Liver (tissue), 9 donors: ENCODE results near the gene SEBOX. TPM values are rescaled to one million over a fixed set of nuclear protein-coding genes. Genes with fewer than 3 reads are reported as not detected.

Source experiments
- DNase-seq: peaks from one replicate; pipeline ENCODE4 v3.0.0-alpha.2; 2017; ENCODE audit warnings: low spot score
- H3K27ac ChIP-seq, 2 donors: one replicate each; pipeline ENCODE4 v1.7.0; 2013; ENCODE audit warnings: inconsistent platforms in 2 of 2, low read length in 2 of 2, control low read depth in 1 of 2, low read depth in 1 of 2, mild to moderate bottlenecking in 1 of 2
- H3K27me3 ChIP-seq, 4 donors: one replicate each; pipeline versions ENCODE4 v1.6.1 to v1.7.0; 2013; ENCODE audit warnings: low read length in 3 of 4, inconsistent platforms in 1 of 4, mild to moderate bottlenecking in 1 of 4, moderate library complexity in 1 of 4; ENCODE audit not compliant: control insufficient read depth in 4 of 4, insufficient read depth in 4 of 4
- H3K36me3 ChIP-seq, 4 donors: one replicate each; pipeline versions ENCODE4 v1.6.1 to v1.7.0; 2013; ENCODE audit warnings: low read length in 3 of 4, mild to moderate bottlenecking in 3 of 4, low read depth in 1 of 4, moderate library complexity in 1 of 4; ENCODE audit not compliant: control insufficient read depth in 4 of 4, insufficient read depth in 3 of 4
- H3K4me1 ChIP-seq, 4 donors: one replicate each; pipeline versions ENCODE4 v1.6.1 to v1.7.0; 2013; ENCODE audit warnings: low read length in 3 of 4, mild to moderate bottlenecking in 3 of 4, moderate library complexity in 1 of 4; ENCODE audit not compliant: control insufficient read depth in 4 of 4, insufficient read depth in 4 of 4
- H3K4me3 ChIP-seq, 3 donors: one replicate each; pipeline versions ENCODE4 v1.6.1 to v1.7.0; 2013; ENCODE audit warnings: low read length in 3 of 3, control low read depth in 1 of 3, low read depth in 1 of 3, mild to moderate bottlenecking in 1 of 3
- H3K9ac ChIP-seq, 2 donors: one replicate each; pipeline ENCODE4 v1.7.0; 2013; ENCODE audit warnings: low read length in 2 of 2, mild to moderate bottlenecking in 2 of 2, moderate library complexity in 2 of 2, control low read depth in 1 of 2, low read depth in 1 of 2
- H3K9me3 ChIP-seq, 4 donors: one replicate each; pipeline versions ENCODE4 v1.6.1 to v1.7.0; 2013; ENCODE audit warnings: low read length in 3 of 4; ENCODE audit not compliant: control insufficient read depth in 4 of 4
- CTCF ChIP-seq: fragments of 150-350 bp; IDR thresholded peaks from 2 replicates; pipeline ENCODE4 v1.5.1; 2017; ENCODE audit warnings: improper control_type of control experiment, low read depth, low read length; ENCODE audit not compliant: missing input control
- EGR1 ChIP-seq, 2 donors: IDR thresholded peaks; 2 replicates each; pipeline ENCODE4 v1.6.1; 2016 to 2018; ENCODE audit warnings: antibody characterized with exemption in 2 of 2, low read depth in 2 of 2
- FOXA1 ChIP-seq: IDR thresholded peaks from 2 replicates; pipeline ENCODE4 v1.6.1; 2016; ENCODE audit warnings: antibody characterized with exemption
- FOXA2 ChIP-seq: IDR thresholded peaks from 2 replicates; pipeline ENCODE4 v1.6.1; 2016; ENCODE audit warnings: antibody characterized with exemption
- GABPA ChIP-seq, 2 donors: IDR thresholded peaks in 1 of 2; conservative IDR thresholded peaks in 1 of 2; 2 replicates each; pipeline ENCODE4 v1.6.1; 2016; ENCODE audit warnings: antibody characterized with exemption in 2 of 2, mild to moderate bottlenecking in 1 of 2, moderate library complexity in 1 of 2
- HNF4A ChIP-seq, 2 donors: conservative IDR thresholded peaks; 2 replicates each; pipeline ENCODE4 v1.6.1; 2016; ENCODE audit warnings: antibody characterized with exemption in 2 of 2, mild to moderate bottlenecking in 2 of 2
- HNF4G ChIP-seq: IDR thresholded peaks from 2 replicates; pipeline ENCODE4 v1.6.1; 2016; ENCODE audit warnings: antibody characterized with exemption
- JUND ChIP-seq, 2 donors: IDR thresholded peaks; 2 replicates each; pipeline ENCODE4 v1.6.1; 2016; ENCODE audit warnings: antibody characterized with exemption in 2 of 2
- MAX ChIP-seq: IDR thresholded peaks from 2 replicates; pipeline ENCODE4 v1.6.1; 2016; ENCODE audit warnings: antibody characterized with exemption
- NR2F2 ChIP-seq: IDR thresholded peaks from 2 replicates; pipeline ENCODE4 v1.6.1; 2016; ENCODE audit warnings: antibody characterized with exemption
- RAD21 ChIP-seq, 2 donors: IDR thresholded peaks; 2 replicates each; pipeline ENCODE4 v1.6.1; 2016; ENCODE audit warnings: antibody characterized with exemption in 2 of 2, mild to moderate bottlenecking in 2 of 2
- RXRA ChIP-seq, 2 donors: IDR thresholded peaks; 2 replicates each; pipeline ENCODE4 v1.6.1; 2017 to 2018; ENCODE audit warnings: antibody characterized with exemption in 2 of 2, mild to moderate bottlenecking in 1 of 2
- SP1 ChIP-seq: IDR thresholded peaks from 2 replicates; pipeline ENCODE4 v1.6.1; 2018; ENCODE audit warnings: antibody characterized with exemption, mild to moderate bottlenecking
- TAF1 ChIP-seq: conservative IDR thresholded peaks from 2 replicates; pipeline ENCODE4 v1.6.1; 2016; ENCODE audit warnings: antibody characterized with exemption, mild to moderate bottlenecking
- YY1 ChIP-seq: IDR thresholded peaks from 2 replicates; pipeline ENCODE4 v1.6.1; 2016; ENCODE audit warnings: antibody characterized with exemption, mild to moderate bottlenecking
- WGBS: extraction: QIAGEN DNeasy Blood & Tissue Kit; methylation state at CpG from one replicate; pipeline ENCODE4 v1.1.7; 2013; 5-methylcytosine and 5-hydroxymethylcytosine counted together
- polyA plus RNA-seq, 2 donors: library from polyadenylated mRNA; stranded (reverse) in 1 of 2; unstranded in 1 of 2; fragments of 200-250 nt in 1 of 2; fragments of >200 nt in 1 of 2; fragmentation: Nextera tagmentation in 1 of 2; extraction: Ambion mirVana in 1 of 2; gene quantifications; one replicate each; pipeline versions ENCODE4 v1.2.1 to v1.2.3, GENCODE V29; 2013 to 2015
- total RNA-seq, 2 donors: library from RNA; depleted of rRNA; stranded (reverse); fragments of >200 nt; gene quantifications; one replicate each; pipeline ENCODE4 v1.2.3, GENCODE V29; 2014
- TF ChIP-seq, protein P1 (sequence below): IDR thresholded peaks from 2 replicates; pipeline ENCODE4 v1.6.1; 2016; ENCODE audit warnings: antibody characterized with exemption, mild to moderate bottlenecking
- TF ChIP-seq, protein P2 (sequence below): IDR thresholded peaks from 2 replicates; pipeline ENCODE4 v1.6.1; 2016; ENCODE audit warnings: antibody characterized with exemption
- TF ChIP-seq, protein P3 (sequence below): IDR thresholded peaks from 2 replicates; pipeline ENCODE4 v1.6.1; 2016; ENCODE audit warnings: antibody characterized with exemption
- donor health status: healthy.
- donor health status: healthy.
- donor health status: healthy.
- donor health status: healthy.
- donor health status: healthy.

The SEBOX gene
- total and polyA plus RNA-seq, 4 donors = 0.19 to 0.59 TPM; not detected in 2

DNA sequence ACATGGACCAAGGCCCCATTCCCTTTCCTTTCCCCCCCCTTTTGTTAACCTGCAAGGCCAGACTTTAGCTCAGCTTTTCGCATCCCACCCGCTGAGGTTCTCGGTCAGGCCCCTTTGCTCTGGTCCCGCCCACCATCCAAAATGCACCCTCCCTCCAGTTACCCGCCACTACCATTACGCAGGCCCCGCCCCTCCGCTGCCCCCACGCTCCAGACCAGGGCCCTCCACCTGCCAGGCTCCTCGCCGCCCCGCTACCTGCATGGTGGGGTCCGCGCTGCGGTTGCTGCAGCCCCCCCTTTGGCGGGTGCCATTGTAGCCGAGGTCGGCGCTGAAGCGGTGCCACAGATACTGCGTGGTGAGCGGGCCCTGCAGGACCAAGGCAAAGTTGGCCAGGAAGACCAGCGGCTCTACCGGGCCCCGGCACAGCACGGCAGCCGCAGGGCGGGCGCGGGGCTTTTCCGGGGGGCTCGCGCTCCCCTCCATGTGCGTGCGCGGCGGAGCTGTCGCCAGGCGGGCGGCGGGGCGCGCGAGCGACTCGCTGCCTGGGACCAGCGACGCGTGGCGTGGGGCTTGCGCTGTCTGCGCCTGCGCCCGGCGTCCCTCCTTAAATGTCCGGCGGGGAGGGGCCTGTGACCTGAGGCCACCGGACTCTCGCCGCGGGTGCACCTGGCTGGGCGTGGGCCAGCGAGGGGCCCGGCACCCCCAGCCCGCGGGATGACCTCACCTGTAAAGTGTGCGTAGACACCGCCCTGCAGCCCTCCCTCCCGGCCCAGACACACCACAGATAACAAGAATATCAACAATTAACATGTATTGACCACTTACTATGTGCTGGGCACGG lies 40.9 kb upstream of the SEBOX start, which contains the start of gene SLC46A1:
SLC46A1 (minus strand) TSS at position 581 of the 841 bp plus-strand sequence; CDS start at position 483, 98 bp downstream.
- WGBS = 1% methylated on average over 70 of the region's 70 CpGs
- Histone ChIP-seq H3K9me3 (no peaks in the 10 kb centered on the region), H3K27ac (peak within 1 kb of the TSS; percentile 35 to 64), H3K9ac (no peak within 1 kb of the TSS), H3K4me3 (peak within 1 kb of the TSS; percentile 72 to 84 (median 80)), H3K4me1 (peaks cover 8 to 40% (median 29%) of the 10 kb centered on the region in 4 donors), H3K27me3 (no peaks in the 10 kb centered on the region), H3K36me3 (peaks cover 0 to 23% (median 17%) of the 10 kb centered on the region in 4 donors)
- peak in 1 of 2 donors; percentile 5 for TF ChIP-seq HNF4A (conservative IDR thresholded peaks at IDR 0.05)
- TF ChIP-seq SP1 = no peak
- peak; percentile 47 for TF ChIP-seq YY1
- DNase-seq = peak; percentile 64

GRCh38 chr17:28404812-28405570 lies 40.0 kb upstream of the SEBOX start:
- Histone ChIP-seq H3K9me3 (no peaks in the 10 kb centered on the region), H3K27me3 (no peaks in the 10 kb centered on the region), H3K36me3 (peaks cover under 1 to 29% (median 23%) of the 10 kb centered on the region in 4 donors), H3K9ac (peak overlapping the region in 1 of 2 donors; percentile 6), H3K27ac (peak overlapping the region; percentile 33 to 64), H3K4me3 (peak overlapping the region; percentile 72 to 84 (median 80)), H3K4me1 (peaks cover 8 to 45% (median 31%) of the 10 kb centered on the region in 4 donors)
- 23% methylated on average over 33 of the region's 33 CpGs for WGBS
- no peak for DNase-seq
- TF ChIP-seq SP1 = peak; percentile 87
- no peak for TF ChIP-seq FOXA1
- no peak for TF ChIP-seq FOXA2
- peak in 1 of 2 donors; percentile 65 for TF ChIP-seq GABPA (IDR thresholded peaks at IDR 0.05 in 1 of 2, conservative IDR thresholded peaks at IDR 0.05 in 1 of 2)
- TF ChIP-seq, protein P1, sequence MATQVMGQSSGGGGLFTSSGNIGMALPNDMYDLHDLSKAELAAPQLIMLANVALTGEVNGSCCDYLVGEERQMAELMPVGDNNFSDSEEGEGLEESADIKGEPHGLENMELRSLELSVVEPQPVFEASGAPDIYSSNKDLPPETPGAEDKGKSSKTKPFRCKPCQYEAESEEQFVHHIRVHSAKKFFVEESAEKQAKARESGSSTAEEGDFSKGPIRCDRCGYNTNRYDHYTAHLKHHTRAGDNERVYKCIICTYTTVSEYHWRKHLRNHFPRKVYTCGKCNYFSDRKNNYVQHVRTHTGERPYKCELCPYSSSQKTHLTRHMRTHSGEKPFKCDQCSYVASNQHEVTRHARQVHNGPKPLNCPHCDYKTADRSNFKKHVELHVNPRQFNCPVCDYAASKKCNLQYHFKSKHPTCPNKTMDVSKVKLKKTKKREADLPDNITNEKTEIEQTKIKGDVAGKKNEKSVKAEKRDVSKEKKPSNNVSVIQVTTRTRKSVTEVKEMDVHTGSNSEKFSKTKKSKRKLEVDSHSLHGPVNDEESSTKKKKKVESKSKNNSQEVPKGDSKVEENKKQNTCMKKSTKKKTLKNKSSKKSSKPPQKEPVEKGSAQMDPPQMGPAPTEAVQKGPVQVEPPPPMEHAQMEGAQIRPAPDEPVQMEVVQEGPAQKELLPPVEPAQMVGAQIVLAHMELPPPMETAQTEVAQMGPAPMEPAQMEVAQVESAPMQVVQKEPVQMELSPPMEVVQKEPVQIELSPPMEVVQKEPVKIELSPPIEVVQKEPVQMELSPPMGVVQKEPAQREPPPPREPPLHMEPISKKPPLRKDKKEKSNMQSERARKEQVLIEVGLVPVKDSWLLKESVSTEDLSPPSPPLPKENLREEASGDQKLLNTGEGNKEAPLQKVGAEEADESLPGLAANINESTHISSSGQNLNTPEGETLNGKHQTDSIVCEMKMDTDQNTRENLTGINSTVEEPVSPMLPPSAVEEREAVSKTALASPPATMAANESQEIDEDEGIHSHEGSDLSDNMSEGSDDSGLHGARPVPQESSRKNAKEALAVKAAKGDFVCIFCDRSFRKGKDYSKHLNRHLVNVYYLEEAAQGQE = peak; percentile 75
- no peak for TF ChIP-seq TAF1
- TF ChIP-seq RXRA (IDR thresholded peaks at IDR 0.05) = peak; percentile 82 to 86
- TF ChIP-seq, protein P2, sequence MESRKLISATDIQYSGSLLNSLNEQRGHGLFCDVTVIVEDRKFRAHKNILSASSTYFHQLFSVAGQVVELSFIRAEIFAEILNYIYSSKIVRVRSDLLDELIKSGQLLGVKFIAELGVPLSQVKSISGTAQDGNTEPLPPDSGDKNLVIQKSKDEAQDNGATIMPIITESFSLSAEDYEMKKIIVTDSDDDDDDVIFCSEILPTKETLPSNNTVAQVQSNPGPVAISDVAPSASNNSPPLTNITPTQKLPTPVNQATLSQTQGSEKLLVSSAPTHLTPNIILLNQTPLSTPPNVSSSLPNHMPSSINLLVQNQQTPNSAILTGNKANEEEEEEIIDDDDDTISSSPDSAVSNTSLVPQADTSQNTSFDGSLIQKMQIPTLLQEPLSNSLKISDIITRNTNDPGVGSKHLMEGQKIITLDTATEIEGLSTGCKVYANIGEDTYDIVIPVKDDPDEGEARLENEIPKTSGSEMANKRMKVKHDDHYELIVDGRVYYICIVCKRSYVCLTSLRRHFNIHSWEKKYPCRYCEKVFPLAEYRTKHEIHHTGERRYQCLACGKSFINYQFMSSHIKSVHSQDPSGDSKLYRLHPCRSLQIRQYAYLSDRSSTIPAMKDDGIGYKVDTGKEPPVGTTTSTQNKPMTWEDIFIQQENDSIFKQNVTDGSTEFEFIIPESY = peak; percentile 65
- peak; percentile 85 for TF ChIP-seq NR2F2
- TF ChIP-seq YY1 = peak; percentile 66
- TF ChIP-seq EGR1 (IDR thresholded peaks at IDR 0.05; ENCODE audit: low read depth in 2 of 2) = peak in 1 of 2 donors; percentile 33
- TF ChIP-seq RAD21 (IDR thresholded peaks at IDR 0.05) = peak; percentile 20 to 45
- no peak for TF ChIP-seq CTCF
- TF ChIP-seq HNF4G = peak; percentile 89
- TF ChIP-seq, protein P3, sequence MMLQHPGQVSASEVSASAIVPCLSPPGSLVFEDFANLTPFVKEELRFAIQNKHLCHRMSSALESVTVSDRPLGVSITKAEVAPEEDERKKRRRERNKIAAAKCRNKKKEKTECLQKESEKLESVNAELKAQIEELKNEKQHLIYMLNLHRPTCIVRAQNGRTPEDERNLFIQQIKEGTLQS = no peak
- peak; percentile 94 to 95 for TF ChIP-seq HNF4A (conservative IDR thresholded peaks at IDR 0.05)
- TF ChIP-seq JUND (IDR thresholded peaks at IDR 0.05) = peak in 1 of 2 donors; percentile 55
- TF ChIP-seq MAX = peak; percentile 70
